ENCODE results near the gene GARIN5A.

GRCh38 chr19:50465986-50466705, 10.5 kb downstream of the GARIN5A start:
- TF ChIP-seq POLR2AphosphoS5 (IDR thresholded peaks at IDR 0.05; ENCODE audit: low read depth, low read length) (no peak), POLR2A (IDR thresholded peaks at IDR 0.05; ENCODE audit: low read depth, low read length) (no peak)
